Calu3 (cell line): ENCODE results near the gene ABHD8. TPM values are rescaled to one million over a fixed set of nuclear protein-coding genes. Genes with fewer than 3 reads are reported as not detected.

ENCODE experiments used
- BruUV-seq: library from RNA; stranded (reverse); fragments of 400-500 nt; replicated peaks from 2 replicates; lab custom pipeline; 2021; lab: Mats Ljungman, UMichigan
- CTCF ChIA-PET: fragments of 300-600 bp; sonication (Branson Sonifier 250); formaldehyde crosslinking; loops from one replicate; lab custom pipeline; 2022; ENCODE audit warnings: antibody characterized with exemption; lab: Charles Lee
- DNase-seq: peaks from one replicate; pipeline ENCODE4 v3.0.0; 2022
- H3K27ac Mint-ChIP-seq: one replicate; pipeline ENCODE4 v1.8.0; 2022; ENCODE audit warnings: mixed read lengths; ENCODE audit not compliant: unreplicated experiment
- H3K27me3 Mint-ChIP-seq: one replicate; pipeline ENCODE4 v1.8.0; 2022; ENCODE audit warnings: mixed read lengths; ENCODE audit not compliant: unreplicated experiment
- H3K36me3 Mint-ChIP-seq: one replicate; pipeline ENCODE4 v1.8.0; 2022; ENCODE audit warnings: mild to moderate bottlenecking, moderate library complexity, mixed read lengths; ENCODE audit not compliant: insufficient read depth, unreplicated experiment
- H3K4me1 Mint-ChIP-seq: one replicate; pipeline ENCODE4 v1.8.0; 2022; ENCODE audit warnings: mild to moderate bottlenecking, low read depth, mixed read lengths; ENCODE audit not compliant: unreplicated experiment
- H3K4me3 Mint-ChIP-seq: one replicate; pipeline ENCODE4 v1.8.0; 2022; ENCODE audit warnings: mild to moderate bottlenecking, low read depth, moderate library complexity, mixed read lengths; ENCODE audit not compliant: unreplicated experiment
- H3K9me3 Mint-ChIP-seq: one replicate; pipeline ENCODE4 v1.8.0; 2022; ENCODE audit warnings: low read depth, mixed read lengths; ENCODE audit not compliant: unreplicated experiment
- intact Hi-C: fragments of 100-400 bp; cut with micrococcal nuclease; formaldehyde crosslinking; loops from one replicate; pipeline ENCODE4 v1.10.0; 2022; ENCODE audit not compliant: unreplicated experiment
- total RNA-seq: library from RNA; stranded (reverse); gene quantifications from 2 replicates; pipeline ENCODE4 v1.2.3, GENCODE V29; 2022
- TF ChIP-seq, protein P1 (sequence below): fragments of 200-600 bp; IDR thresholded peaks from one replicate; pipeline ENCODE4 v1.8.0; 2022; ENCODE audit warnings: antibody characterized with exemption; ENCODE audit not compliant: unreplicated experiment

ABHD8 gene
- total RNA-seq, 1 experiment from 2014 or later, result 6.0 TPM

DNA sequence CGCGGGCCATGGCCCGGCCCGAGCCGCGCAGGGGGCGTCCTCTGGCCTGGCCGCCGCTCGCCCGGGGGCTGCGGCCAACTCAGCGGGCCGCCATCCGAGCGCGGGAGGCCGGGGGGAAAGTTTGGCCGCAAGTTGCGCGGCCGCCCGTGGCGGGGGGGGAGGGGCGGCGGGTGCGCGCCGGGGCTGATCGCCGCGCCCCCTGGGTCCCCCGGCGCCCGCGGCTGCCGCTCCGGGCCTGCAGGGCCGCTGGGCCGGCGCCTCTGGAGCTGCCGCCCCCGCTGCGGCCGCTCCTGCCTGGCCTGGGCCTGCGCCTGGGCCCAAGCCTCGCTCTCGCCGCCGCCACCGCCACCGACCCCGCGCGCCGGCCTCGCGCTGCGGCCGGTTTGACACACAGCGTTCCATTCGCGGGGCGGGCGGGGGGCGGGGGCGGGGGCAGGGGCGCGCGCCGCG is 57.7 kb downstream of the ABHD8 start, which contains the start of gene NR2F6:
TSS of gene NR2F6 (minus strand) at position 385 of the 450 bp plus-strand sequence. CDS start 699 bp downstream, outside the sequence.
- Mint-ChIP-seq H3K4me1 (peaks cover 50% of the 10 kb centered on the region), H3K9me3 (no peaks in the 10 kb centered on the region), H3K27me3 (no peaks in the 10 kb centered on the region), H3K4me3 (peak within 1 kb of the TSS; percentile 84), H3K27ac (peak within 1 kb of the TSS; percentile 67), H3K36me3 (peaks cover 38% of the 10 kb centered on the region)
- TF ChIP-seq, protein P1, sequence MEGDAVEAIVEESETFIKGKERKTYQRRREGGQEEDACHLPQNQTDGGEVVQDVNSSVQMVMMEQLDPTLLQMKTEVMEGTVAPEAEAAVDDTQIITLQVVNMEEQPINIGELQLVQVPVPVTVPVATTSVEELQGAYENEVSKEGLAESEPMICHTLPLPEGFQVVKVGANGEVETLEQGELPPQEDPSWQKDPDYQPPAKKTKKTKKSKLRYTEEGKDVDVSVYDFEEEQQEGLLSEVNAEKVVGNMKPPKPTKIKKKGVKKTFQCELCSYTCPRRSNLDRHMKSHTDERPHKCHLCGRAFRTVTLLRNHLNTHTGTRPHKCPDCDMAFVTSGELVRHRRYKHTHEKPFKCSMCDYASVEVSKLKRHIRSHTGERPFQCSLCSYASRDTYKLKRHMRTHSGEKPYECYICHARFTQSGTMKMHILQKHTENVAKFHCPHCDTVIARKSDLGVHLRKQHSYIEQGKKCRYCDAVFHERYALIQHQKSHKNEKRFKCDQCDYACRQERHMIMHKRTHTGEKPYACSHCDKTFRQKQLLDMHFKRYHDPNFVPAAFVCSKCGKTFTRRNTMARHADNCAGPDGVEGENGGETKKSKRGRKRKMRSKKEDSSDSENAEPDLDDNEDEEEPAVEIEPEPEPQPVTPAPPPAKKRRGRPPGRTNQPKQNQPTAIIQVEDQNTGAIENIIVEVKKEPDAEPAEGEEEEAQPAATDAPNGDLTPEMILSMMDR, result no peak
- intact Hi-C loops, result no loop called here
- BruUV-seq, result no TSS peak
- CTCF ChIA-PET, result no interaction called here
- no peak for DNase-seq

DNA sequence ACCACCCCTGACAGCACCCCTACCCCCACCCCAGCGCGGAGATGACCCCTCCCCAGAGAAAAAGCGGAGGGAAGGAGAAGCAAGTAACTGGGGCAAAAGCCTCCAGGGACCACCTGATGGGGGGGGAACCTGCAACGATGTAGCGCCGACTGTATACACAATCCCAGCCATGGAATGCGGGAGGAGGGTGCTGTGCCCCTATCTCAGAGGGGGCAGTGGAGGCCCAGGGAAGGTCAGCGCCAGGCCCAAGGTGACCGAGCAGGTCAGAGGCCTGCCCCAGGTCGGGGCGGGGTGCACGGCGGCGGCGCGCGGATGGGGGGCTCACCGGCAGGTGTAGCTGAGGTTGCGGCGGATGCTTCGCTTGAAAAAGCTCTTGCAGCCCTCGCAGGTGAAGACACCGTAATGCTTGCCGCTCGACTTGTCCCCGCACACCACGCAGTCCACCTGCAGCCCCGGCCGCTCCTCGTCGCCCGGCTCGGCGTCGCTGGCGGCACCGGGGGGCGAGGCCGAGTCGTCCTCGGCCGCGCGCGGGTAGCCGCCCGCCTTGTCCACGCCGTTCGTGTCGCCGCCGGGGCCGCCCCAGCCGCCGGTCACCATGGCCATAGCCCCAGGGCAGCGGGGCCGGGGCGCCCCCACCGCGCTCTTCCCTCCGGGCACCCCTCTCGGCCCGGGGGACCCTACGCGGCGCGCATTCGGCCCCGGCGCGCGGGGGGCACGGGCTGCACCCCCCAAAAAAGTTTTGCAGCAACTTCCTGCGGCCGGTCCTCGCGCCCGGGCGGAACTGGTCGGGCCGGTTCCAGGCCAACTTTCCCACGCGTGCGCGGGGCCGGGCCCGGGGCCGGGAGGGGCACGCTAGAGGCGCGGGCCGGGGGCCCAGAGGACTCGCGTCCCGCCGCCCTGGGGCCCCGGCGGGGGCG is 58.3 kb downstream of the ABHD8 start:
- CTCF ChIA-PET, result no interaction called here
- Mint-ChIP-seq H3K27ac (peak overlapping the region; percentile 56), H3K27me3 (no peaks in the 10 kb centered on the region)

DNA sequence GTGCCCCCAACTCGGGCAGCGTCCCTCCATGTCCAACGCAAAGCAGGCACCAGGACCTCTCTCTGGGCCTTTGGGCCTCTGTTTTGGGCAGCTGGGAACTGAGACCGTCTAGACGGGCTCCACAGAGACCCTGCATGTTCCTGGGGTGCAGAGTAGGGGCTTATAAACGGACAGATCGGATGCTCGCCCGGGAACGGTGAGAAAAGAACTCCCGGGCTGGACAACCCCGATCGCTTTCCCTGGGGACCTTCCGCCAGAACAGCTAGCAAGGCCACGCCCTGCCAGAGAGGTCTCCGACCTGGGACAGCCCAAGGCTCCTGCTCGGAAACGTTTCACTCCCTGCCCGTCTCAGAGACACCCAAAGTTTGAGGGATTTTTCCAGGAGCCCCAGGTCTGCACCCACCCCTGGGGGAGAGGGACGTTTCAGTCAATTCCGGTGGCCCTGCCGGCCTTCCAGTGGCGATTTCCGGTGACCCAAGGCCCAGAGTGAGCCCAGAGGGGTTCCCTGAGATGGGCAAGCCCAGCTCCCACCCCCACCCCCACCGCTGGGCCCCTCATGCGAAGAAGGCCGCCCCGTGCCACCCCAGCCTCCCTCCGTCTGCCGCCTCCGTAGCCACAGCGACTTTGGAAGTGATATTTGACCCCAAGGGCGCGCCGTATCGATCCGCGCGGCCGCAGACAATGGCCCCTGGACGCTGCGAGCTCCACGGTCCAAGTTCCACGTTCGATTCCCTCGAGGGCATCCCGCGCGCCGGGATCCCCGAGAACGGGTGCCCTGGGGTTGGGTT is 59.2 kb downstream of the ABHD8 start:
- peak; percentile 30 for DNase-seq
- peaks cover 43% of the 10 kb centered on the region for H3K4me1 Mint-ChIP-seq
- CTCF ChIA-PET, result no interaction called here
- H3K36me3 Mint-ChIP-seq, result peaks cover 38% of the 10 kb centered on the region
- intact Hi-C loops, result no loop called here
- H3K9me3 Mint-ChIP-seq, result no peaks in the 10 kb centered on the region
- no peaks in the 10 kb centered on the region for H3K27me3 Mint-ChIP-seq
- TF ChIP-seq, protein P1, result no peak
- TSS peak; percentile 27 for BruUV-seq
- H3K27ac Mint-ChIP-seq, result peak overlapping the region; percentile 56
- H3K4me3 Mint-ChIP-seq, result peak overlapping the region; percentile 84

More for the DNA sequence above, 58.3 kb downstream of the ABHD8 start:
- peak overlapping the region; percentile 84 for H3K4me3 Mint-ChIP-seq
- intact Hi-C loops, result no loop called here
- TF ChIP-seq, protein P1, result no peak
- no TSS peak for BruUV-seq
- H3K4me1 Mint-ChIP-seq, result peaks cover 51% of the 10 kb centered on the region
- H3K36me3 Mint-ChIP-seq, result peaks cover 38% of the 10 kb centered on the region
- no peaks in the 10 kb centered on the region for H3K9me3 Mint-ChIP-seq
- peak; percentile 32 for DNase-seq

DNA sequence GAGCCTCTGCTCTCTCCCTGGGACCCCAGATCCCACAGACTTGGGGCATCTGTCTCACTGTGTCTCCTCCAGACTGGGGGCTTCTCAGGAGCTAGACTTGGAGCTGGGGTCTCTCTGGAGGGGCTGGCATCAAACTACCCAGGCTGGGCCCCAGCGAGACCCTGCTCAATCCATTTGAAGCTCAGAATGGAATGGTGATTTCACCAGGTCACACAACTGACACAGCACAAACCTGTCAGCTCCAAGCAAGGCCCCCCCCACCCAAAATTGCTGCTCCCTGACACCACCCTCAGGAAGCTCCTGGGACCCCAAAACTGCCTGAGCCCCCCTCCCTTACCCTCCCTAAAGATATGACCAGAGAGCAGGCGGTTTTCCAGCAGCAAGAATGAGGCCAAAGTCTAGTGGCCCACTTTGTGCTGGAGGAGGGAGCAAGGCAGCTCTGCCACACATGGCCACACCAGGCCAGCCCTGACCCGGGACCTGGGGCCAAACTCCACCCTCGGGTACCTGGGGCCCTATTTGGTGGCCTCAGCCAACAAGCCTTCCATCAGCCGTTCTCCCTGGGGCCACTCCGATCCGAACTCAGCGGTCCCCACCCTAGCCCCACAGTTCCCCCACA is 59.9 kb downstream of the ABHD8 start:
- Mint-ChIP-seq H3K27me3 (no peaks in the 10 kb centered on the region), H3K4me3 (peak overlapping the region; percentile 84), H3K4me1 (peaks cover 36% of the 10 kb centered on the region), H3K9me3 (no peaks in the 10 kb centered on the region), H3K27ac (peak overlapping the region; percentile 79), H3K36me3 (peaks cover 39% of the 10 kb centered on the region)
- TF ChIP-seq, protein P1, result no peak
- CTCF ChIA-PET, result no interaction called here
- no TSS peak for BruUV-seq
- intact Hi-C loops, result no loop called here
- DNase-seq, result peak; percentile 6
